ENCODE data around the gene FADS2. TPM values are rescaled to one million over a fixed set of nuclear protein-coding genes. Genes with fewer than 3 reads are reported as not detected.

FADS2 gene
- total and polyA plus RNA-seq, 9 of the 15 experiments (the other 6 are each of a cell fraction or from before 2014, with no cell fraction given) = 2.9 to 42.8 (median 16.2) TPM

- TF ChIP-seq, protein P1, sequence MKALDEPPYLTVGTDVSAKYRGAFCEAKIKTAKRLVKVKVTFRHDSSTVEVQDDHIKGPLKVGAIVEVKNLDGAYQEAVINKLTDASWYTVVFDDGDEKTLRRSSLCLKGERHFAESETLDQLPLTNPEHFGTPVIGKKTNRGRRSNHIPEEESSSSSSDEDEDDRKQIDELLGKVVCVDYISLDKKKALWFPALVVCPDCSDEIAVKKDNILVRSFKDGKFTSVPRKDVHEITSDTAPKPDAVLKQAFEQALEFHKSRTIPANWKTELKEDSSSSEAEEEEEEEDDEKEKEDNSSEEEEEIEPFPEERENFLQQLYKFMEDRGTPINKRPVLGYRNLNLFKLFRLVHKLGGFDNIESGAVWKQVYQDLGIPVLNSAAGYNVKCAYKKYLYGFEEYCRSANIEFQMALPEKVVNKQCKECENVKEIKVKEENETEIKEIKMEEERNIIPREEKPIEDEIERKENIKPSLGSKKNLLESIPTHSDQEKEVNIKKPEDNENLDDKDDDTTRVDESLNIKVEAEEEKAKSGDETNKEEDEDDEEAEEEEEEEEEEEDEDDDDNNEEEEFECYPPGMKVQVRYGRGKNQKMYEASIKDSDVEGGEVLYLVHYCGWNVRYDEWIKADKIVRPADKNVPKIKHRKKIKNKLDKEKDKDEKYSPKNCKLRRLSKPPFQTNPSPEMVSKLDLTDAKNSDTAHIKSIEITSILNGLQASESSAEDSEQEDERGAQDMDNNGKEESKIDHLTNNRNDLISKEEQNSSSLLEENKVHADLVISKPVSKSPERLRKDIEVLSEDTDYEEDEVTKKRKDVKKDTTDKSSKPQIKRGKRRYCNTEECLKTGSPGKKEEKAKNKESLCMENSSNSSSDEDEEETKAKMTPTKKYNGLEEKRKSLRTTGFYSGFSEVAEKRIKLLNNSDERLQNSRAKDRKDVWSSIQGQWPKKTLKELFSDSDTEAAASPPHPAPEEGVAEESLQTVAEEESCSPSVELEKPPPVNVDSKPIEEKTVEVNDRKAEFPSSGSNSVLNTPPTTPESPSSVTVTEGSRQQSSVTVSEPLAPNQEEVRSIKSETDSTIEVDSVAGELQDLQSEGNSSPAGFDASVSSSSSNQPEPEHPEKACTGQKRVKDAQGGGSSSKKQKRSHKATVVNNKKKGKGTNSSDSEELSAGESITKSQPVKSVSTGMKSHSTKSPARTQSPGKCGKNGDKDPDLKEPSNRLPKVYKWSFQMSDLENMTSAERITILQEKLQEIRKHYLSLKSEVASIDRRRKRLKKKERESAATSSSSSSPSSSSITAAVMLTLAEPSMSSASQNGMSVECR (CRISPR knock-in tag; IDR thresholded peaks at IDR 0.05) = peak; percentile 87
- TF ChIP-seq NR2C1 (IDR thresholded peaks at IDR 0.05) (peak; percentile 95), NR2C1 (tag; IDR thresholded peaks at IDR 0.05) (peak; percentile 96), PHB (CRISPR knock-in tag; IDR thresholded peaks at IDR 0.05) (0 out of 2 replicates have a peak, but pooled peaks have one; percentile 25), KDM1A (IDR thresholded peaks at IDR 0.05) (peak; percentile 22 to 62; a peak in 1 of 4 replicates), HDAC1 (IDR thresholded peaks at IDR 0.05) (0 out of 4 replicates have a peak, but pooled peaks of 1 of the 2 experiments have one; percentile 69), SMAD4 (CRISPR knock-in tag; conservative IDR thresholded peaks at IDR 0.05) (0 out of 2 replicates have a peak, but pooled peaks have one; percentile 2), ZNF830 (CRISPR knock-in tag; IDR thresholded peaks at IDR 0.05) (peak; percentile 16; the same call in 1 of the 2 replicates), CTBP1 (IDR thresholded peaks at IDR 0.05; ENCODE audit: borderline replicate concordance) (peak; percentile 69; the same call in 1 of the 2 replicates), EP400 (IDR thresholded peaks at IDR 0.05) (peak; percentile 40; the same call in 1 of the 2 replicates), SNRNP70 (optimal IDR thresholded peaks at IDR 0.05; ENCODE audit: low read depth, low read length) (no peak), RBBP5 (IDR thresholded peaks at IDR 0.05; ENCODE audit: borderline replicate concordance, insufficient read depth, low read length, poor library complexity, severe bottlenecking) (peak; percentile 71), HNRNPL (IDR thresholded peaks at IDR 0.05; ENCODE audit: low read depth, low read length) (peak; percentile 71; the same call in 1 of the 2 replicates), GTF3C2 (IDR thresholded peaks at IDR 0.05; ENCODE audit: borderline replicate concordance, extremely low read depth, insufficient read length) (no peak), EGR1 (conservative IDR thresholded peaks at IDR 0.05) (peak; percentile 92), ZNF589 (CRISPR knock-in tag; IDR thresholded peaks at IDR 0.05; ENCODE audit: low read depth) (no peak), ELF1 (tag; IDR thresholded peaks at IDR 0.05) (no peak), ZBTB2 (IDR thresholded peaks at IDR 0.05) (peak; percentile 50; the same call in 1 of the 2 replicates), RBFOX2 (IDR thresholded peaks at IDR 0.05; ENCODE audit: low read depth, low read length) (peak; percentile 73)
Observed at GRCh38 chr11:61890529-61891330, 62.6 kb downstream of the FADS2 start (continued).
